Measurements from ENCODE around the gene WFS1. TPM values are rescaled to one million over a fixed set of nuclear protein-coding genes. Genes with fewer than 3 reads are reported as not detected.

The WFS1 gene
- total and polyA plus RNA-seq, 2 of the 13 experiments (the other 11 are each of a cell fraction or from before 2014, with no cell fraction given), result 39.1 to 42.2 TPM

DNA sequence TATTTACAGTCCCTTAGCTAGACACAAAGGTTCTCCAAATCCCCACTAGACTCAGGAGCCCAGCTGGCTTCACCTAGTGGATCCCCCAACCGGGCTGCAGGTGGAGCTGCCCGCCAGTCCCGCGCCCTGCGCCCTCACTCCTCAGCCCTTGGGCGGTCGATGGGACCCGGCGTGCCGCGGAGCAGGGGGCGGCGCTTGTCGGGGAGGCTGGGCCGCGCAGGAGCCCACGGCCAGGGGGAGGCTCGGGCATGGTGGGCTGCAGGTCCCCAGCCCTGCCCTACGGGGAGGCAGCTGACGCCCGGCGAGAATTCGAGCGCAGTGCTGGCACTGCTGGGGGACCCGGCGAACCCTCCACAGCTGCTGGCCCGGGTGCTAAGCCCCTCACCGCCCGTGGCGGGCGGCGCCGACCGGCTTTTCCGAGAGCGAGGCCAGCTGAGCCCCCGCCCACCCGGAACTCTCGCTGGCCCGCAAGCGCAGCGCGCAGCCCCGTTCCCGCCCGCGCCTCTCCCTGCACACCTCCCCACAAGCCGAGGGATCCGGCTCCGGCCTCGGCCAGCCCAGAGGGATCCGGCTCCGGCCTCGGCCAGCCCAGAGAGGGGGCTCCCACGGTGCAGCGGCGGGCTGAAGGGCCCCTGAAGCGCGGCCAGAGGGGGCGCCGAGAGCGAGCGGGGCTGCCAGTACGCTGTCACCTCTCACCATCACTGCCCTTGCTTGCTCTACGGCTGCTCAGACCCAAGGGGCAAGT, 39.4 kb downstream of the WFS1 start (continued):
- TF ChIP-seq SMC3 (IDR thresholded peaks at IDR 0.05; ENCODE audit: low read length) (peak; percentile 12; the same call in 1 of the 2 replicates), ZNF768 (CRISPR knock-in tag; IDR thresholded peaks at IDR 0.05) (peak; percentile 57; the same call in 1 of the 2 replicates), REPIN1 (CRISPR knock-in tag; IDR thresholded peaks at IDR 0.05; ENCODE audit: borderline replicate concordance, low read depth) (peak; percentile 81), ZNF143 (CRISPR knock-in tag; IDR thresholded peaks at IDR 0.05) (0 out of 2 replicates have a peak, but pooled peaks have one; percentile 15), NFYC (CRISPR knock-in tag; IDR thresholded peaks at IDR 0.05) (peak; percentile 73), ZBTB7A (CRISPR knock-in tag; IDR thresholded peaks at IDR 0.05) (0 out of 2 replicates have a peak, but pooled peaks have one; percentile 45), LCORL (IDR thresholded peaks at IDR 0.05) (no peak), LCORL (CRISPR knock-in tag; IDR thresholded peaks at IDR 0.05) (peak; percentile 34; the same call in 1 of the 2 replicates), MIXL1 (CRISPR knock-in tag; IDR thresholded peaks at IDR 0.05) (peak; percentile 17; the same call in 1 of the 2 replicates), HIVEP1 (CRISPR knock-in tag; IDR thresholded peaks at IDR 0.05) (0 out of 2 replicates have a peak, but pooled peaks have one; percentile 12), FOXK1 (CRISPR knock-in tag; IDR thresholded peaks at IDR 0.05; ENCODE audit: borderline replicate concordance, low read depth) (peak; percentile 28; the same call in 1 of the 2 replicates), FOXO1 (CRISPR knock-in tag; IDR thresholded peaks at IDR 0.05) (peak; percentile 9; the same call in 1 of the 2 replicates), ELF1 (CRISPR knock-in tag; IDR thresholded peaks at IDR 0.05) (no peak), ZNF552 (CRISPR knock-in tag; IDR thresholded peaks at IDR 0.05; ENCODE audit: borderline replicate concordance) (0 out of 2 replicates have a peak, but pooled peaks have one; percentile 70), ZNF431 (CRISPR knock-in tag; IDR thresholded peaks at IDR 0.05; ENCODE audit: borderline replicate concordance, low read depth) (peak; percentile 54; the same call in 1 of the 2 replicates), TOPORS (CRISPR knock-in tag; IDR thresholded peaks at IDR 0.05) (peak; percentile 66; the same call in 1 of the 2 replicates), ZFY (CRISPR knock-in tag; IDR thresholded peaks at IDR 0.05) (peak; percentile 73; the same call in 1 of the 2 replicates)
- TF ChIP-seq, protein P1, sequence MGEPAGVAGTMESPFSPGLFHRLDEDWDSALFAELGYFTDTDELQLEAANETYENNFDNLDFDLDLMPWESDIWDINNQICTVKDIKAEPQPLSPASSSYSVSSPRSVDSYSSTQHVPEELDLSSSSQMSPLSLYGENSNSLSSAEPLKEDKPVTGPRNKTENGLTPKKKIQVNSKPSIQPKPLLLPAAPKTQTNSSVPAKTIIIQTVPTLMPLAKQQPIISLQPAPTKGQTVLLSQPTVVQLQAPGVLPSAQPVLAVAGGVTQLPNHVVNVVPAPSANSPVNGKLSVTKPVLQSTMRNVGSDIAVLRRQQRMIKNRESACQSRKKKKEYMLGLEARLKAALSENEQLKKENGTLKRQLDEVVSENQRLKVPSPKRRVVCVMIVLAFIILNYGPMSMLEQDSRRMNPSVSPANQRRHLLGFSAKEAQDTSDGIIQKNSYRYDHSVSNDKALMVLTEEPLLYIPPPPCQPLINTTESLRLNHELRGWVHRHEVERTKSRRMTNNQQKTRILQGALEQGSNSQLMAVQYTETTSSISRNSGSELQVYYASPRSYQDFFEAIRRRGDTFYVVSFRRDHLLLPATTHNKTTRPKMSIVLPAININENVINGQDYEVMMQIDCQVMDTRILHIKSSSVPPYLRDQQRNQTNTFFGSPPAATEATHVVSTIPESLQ (CRISPR knock-in tag; conservative IDR thresholded peaks at IDR 0.05), result no peak
- TF ChIP-seq, protein P2, sequence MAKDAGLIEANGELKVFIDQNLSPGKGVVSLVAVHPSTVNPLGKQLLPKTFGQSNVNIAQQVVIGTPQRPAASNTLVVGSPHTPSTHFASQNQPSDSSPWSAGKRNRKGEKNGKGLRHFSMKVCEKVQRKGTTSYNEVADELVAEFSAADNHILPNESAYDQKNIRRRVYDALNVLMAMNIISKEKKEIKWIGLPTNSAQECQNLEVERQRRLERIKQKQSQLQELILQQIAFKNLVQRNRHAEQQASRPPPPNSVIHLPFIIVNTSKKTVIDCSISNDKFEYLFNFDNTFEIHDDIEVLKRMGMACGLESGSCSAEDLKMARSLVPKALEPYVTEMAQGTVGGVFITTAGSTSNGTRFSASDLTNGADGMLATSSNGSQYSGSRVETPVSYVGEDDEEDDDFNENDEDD (CRISPR knock-in tag; IDR thresholded peaks at IDR 0.05; ENCODE audit: borderline replicate concordance), result peak; percentile 80
- TF ChIP-seq, protein P3, sequence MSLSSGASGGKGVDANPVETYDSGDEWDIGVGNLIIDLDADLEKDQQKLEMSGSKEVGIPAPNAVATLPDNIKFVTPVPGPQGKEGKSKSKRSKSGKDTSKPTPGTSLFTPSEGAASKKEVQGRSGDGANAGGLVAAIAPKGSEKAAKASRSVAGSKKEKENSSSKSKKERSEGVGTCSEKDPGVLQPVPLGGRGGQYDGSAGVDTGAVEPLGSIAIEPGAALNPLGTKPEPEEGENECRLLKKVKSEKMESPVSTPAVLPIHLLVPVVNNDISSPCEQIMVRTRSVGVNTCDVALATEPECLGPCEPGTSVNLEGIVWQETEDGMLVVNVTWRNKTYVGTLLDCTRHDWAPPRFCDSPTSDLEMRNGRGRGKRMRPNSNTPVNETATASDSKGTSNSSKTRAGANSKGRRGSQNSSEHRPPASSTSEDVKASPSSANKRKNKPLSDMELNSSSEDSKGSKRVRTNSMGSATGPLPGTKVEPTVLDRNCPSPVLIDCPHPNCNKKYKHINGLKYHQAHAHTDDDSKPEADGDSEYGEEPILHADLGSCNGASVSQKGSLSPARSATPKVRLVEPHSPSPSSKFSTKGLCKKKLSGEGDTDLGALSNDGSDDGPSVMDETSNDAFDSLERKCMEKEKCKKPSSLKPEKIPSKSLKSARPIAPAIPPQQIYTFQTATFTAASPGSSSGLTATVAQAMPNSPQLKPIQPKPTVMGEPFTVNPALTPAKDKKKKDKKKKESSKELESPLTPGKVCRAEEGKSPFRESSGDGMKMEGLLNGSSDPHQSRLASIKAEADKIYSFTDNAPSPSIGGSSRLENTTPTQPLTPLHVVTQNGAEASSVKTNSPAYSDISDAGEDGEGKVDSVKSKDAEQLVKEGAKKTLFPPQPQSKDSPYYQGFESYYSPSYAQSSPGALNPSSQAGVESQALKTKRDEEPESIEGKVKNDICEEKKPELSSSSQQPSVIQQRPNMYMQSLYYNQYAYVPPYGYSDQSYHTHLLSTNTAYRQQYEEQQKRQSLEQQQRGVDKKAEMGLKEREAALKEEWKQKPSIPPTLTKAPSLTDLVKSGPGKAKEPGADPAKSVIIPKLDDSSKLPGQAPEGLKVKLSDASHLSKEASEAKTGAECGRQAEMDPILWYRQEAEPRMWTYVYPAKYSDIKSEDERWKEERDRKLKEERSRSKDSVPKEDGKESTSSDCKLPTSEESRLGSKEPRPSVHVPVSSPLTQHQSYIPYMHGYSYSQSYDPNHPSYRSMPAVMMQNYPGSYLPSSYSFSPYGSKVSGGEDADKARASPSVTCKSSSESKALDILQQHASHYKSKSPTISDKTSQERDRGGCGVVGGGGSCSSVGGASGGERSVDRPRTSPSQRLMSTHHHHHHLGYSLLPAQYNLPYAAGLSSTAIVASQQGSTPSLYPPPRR (CRISPR knock-in tag; IDR thresholded peaks at IDR 0.05; ENCODE audit: borderline replicate concordance), result 0 out of 2 replicates have a peak, but pooled peaks have one; percentile 43
